T-cell (primary cell): ENCODE measurements around the gene PLA2G2E. TPM values are rescaled to one million over a fixed set of nuclear protein-coding genes. Genes with fewer than 3 reads are reported as not detected.

Experiments used
- ATAC-seq, 4 experiments: fragments of 200-7000 bp in 3 of 4; fragments of 150-1000 bp in 1 of 4; cut with Tn5 transposase; replicated peaks in 1 of 4; 1 replicate in 3 of 4; 2 replicates in 1 of 4; pipeline ENCODE4 v1.10.0; 2021; ENCODE audit warnings: moderate library complexity in 3 of 4, mild to moderate bottlenecking in 2 of 4, moderate number of reproducible peaks in 1 of 4
- CTCF ChIA-PET, 2 donors: fragments of 300-600 bp; sonication (Branson Sonifier 250); formaldehyde crosslinking; loops; one replicate each; lab custom pipeline; 2022; ENCODE audit warnings: antibody characterized with exemption in 2 of 2; lab: Charles Lee
- POLR2A ChIA-PET, 2 donors: fragments of 300-600 bp; sonication (Branson Sonifier 250); formaldehyde crosslinking; loops; one replicate each; lab custom pipeline; 2022; ENCODE audit warnings: antibody characterized with exemption in 2 of 2; lab: Charles Lee
- DNase-seq, 35 experiments: peaks; one replicate each; pipeline versions ENCODE4 v3.0.0 to v3.0.0-alpha.2; 2013 to 2023
- H3K27ac ChIP-seq: one replicate; pipeline ENCODE4 v1.5.1; 2013; ENCODE audit warnings: low read length
- H3K27me3 ChIP-seq, 2 experiments: replicated peaks in 1 of 2; 1 replicate in 1 of 2; 2 replicates in 1 of 2; pipeline versions ENCODE4 v1.6.1 to v1.7.0; 2013; ENCODE audit warnings: low read length in 1 of 2, mixed read lengths in 1 of 2; ENCODE audit not compliant: control insufficient read depth in 2 of 2, insufficient read depth in 2 of 2; ENCODE audit errors: extremely low read depth in 1 of 2
- H3K36me3 ChIP-seq, 2 donors: 1 replicate in 1 of 2; 2 replicates in 1 of 2; pipeline versions ENCODE4 v1.6.1 to v1.7.0; 2013; ENCODE audit warnings: low read length in 1 of 2; ENCODE audit not compliant: control insufficient read depth in 2 of 2, insufficient read depth in 1 of 2; ENCODE audit errors: extremely low read depth in 1 of 2
- H3K4me1 ChIP-seq, 2 experiments: 1 replicate in 1 of 2; 2 replicates in 1 of 2; pipeline versions ENCODE4 v1.6.1 to v1.7.0; 2013; ENCODE audit warnings: low read length in 2 of 2, mixed read lengths in 1 of 2; ENCODE audit not compliant: insufficient read depth in 2 of 2, control insufficient read depth in 1 of 2; ENCODE audit errors: extremely low read depth in 1 of 2
- H3K4me3 ChIP-seq, 2 donors: 1 replicate in 1 of 2; 2 replicates in 1 of 2; pipeline versions ENCODE4 v1.5.1 to v1.7.0; 2013; ENCODE audit warnings: mild to moderate bottlenecking in 2 of 2, low read length in 1 of 2, moderate library complexity in 1 of 2; ENCODE audit not compliant: control insufficient read depth in 1 of 2; ENCODE audit errors: extremely low read depth in 1 of 2
- H3K9me3 ChIP-seq: 2 replicates; pipeline ENCODE4 v1.7.0; 2013
- H3K27ac Mint-ChIP-seq, 2 donors: one replicate each; pipeline ENCODE4 v1.8.0; 2020 to 2021; ENCODE audit warnings: mild to moderate bottlenecking in 2 of 2, mixed read lengths in 2 of 2
- H3K27me3 Mint-ChIP-seq, 2 donors: one replicate each; pipeline ENCODE4 v1.8.0; 2021 to 2022; ENCODE audit warnings: mixed read lengths in 2 of 2
- H3K36me3 Mint-ChIP-seq: one replicate; pipeline ENCODE4 v1.8.0; 2021; ENCODE audit warnings: mixed read lengths
- H3K4me1 Mint-ChIP-seq, 3 donors: one replicate each; pipeline ENCODE4 v1.8.0; 2020 to 2022; ENCODE audit warnings: mixed read lengths in 3 of 3, mild to moderate bottlenecking in 1 of 3
- H3K4me3 Mint-ChIP-seq, 3 donors: one replicate each; pipeline ENCODE4 v1.8.0; 2020 to 2022; ENCODE audit warnings: mild to moderate bottlenecking in 3 of 3, mixed read lengths in 3 of 3, moderate library complexity in 3 of 3
- H3K9me3 Mint-ChIP-seq, 3 donors: one replicate each; pipeline ENCODE4 v1.8.0; 2020 to 2022; ENCODE audit warnings: mixed read lengths in 3 of 3
- WGBS: methylation state at CpG from one replicate; pipeline ENCODE4 v1.1.5; 2013; ENCODE audit warnings: missing lambda C conversion rate; ENCODE audit not compliant: insufficient coverage; 5-methylcytosine and 5-hydroxymethylcytosine counted together
- total RNA-seq, 35 experiments: library from RNA in 6 of 35; stranded (reverse) in 6 of 35; fragments of 120-200 nt in 1 of 35; gene quantifications; one replicate each; pipeline versions ENCODE4 v1.2.1 to v1.2.4 and lab custom pipeline; 2013 to 2026

PLA2G2E gene
- total RNA-seq, 5 donors from 2014 or later (not counting 1 experiment from before 2014, with no cell fraction given), result not detected

GRCh38 chr1:19946331-19946751, 22.9 kb upstream of the PLA2G2E start:
- DNase-seq, result no peak
- Histone ChIP-seq H3K9me3 (no peaks in the 10 kb centered on the region), H3K4me3 (no peak overlapping the region), H3K36me3 (no peaks in the 10 kb centered on the region), H3K27me3 (peaks cover 3 to 6% of the 10 kb centered on the region in 2 experiments), H3K4me1 (no peaks in the 10 kb centered on the region), H3K27ac (no peak overlapping the region)
- no peak for ATAC-seq
- Mint-ChIP-seq H3K36me3 (no peaks in the 10 kb centered on the region), H3K27me3 (peaks cover 19 to 33% of the 10 kb centered on the region in 2 donors), H3K4me1 (no peaks in the 10 kb centered on the region), H3K27ac (no peak overlapping the region), H3K4me3 (no peak overlapping the region), H3K9me3 (no peaks in the 10 kb centered on the region)
- ChIA-PET CTCF (no interaction called here), POLR2A (no interaction called here)
- WGBS, result 46% methylated on average over 3 of the region's 6 CpGs

- CTCF ChIA-PET, result no interaction called here
- no peaks in the 10 kb centered on the region for H3K9me3 ChIP-seq
- ATAC-seq (no peak), DNase-seq (no peak)
- no peak overlapping the region for H3K27ac Mint-ChIP-seq
- POLR2A ChIA-PET, result no interaction called here
- no peak overlapping the region for H3K4me3 ChIP-seq
- H3K4me1 ChIP-seq, result no peaks in the 10 kb centered on the region
- peaks cover 19 to 30% of the 10 kb centered on the region in 2 donors for H3K27me3 Mint-ChIP-seq
- H3K36me3 Mint-ChIP-seq, result no peaks in the 10 kb centered on the region
- no peaks in the 10 kb centered on the region for H3K9me3 Mint-ChIP-seq
- no peaks in the 10 kb centered on the region for H3K4me1 Mint-ChIP-seq
- H3K27ac ChIP-seq, result no peak overlapping the region
- no peak overlapping the region for H3K4me3 Mint-ChIP-seq
- WGBS, result 60% methylated on average over 1 of the region's 2 CpGs
- H3K36me3 ChIP-seq, result no peaks in the 10 kb centered on the region
- peaks cover 3 to 6% of the 10 kb centered on the region in 2 experiments for H3K27me3 ChIP-seq
Observed at GRCh38 chr1:19945914-19946313, 22.5 kb upstream of the PLA2G2E start.

- H3K4me3 ChIP-seq, result no peak overlapping the region
- no peaks in the 10 kb centered on the region for H3K36me3 Mint-ChIP-seq
- H3K27ac ChIP-seq, result no peak overlapping the region
- H3K4me1 Mint-ChIP-seq, result no peaks in the 10 kb centered on the region
- POLR2A ChIA-PET, result no interaction called here
- no CpG with 5 or more reads among the region's 2 CpGs for WGBS
- H3K9me3 Mint-ChIP-seq, result no peaks in the 10 kb centered on the region
- no peak for ATAC-seq
- H3K4me3 Mint-ChIP-seq, result no peak overlapping the region
- H3K9me3 ChIP-seq, result no peaks in the 10 kb centered on the region
- H3K27me3 ChIP-seq, result peaks cover 2 to 3% of the 10 kb centered on the region in 2 experiments
- DNase-seq, result no peak
- CTCF ChIA-PET, result no interaction called here
- no peak overlapping the region for H3K27ac Mint-ChIP-seq
- H3K27me3 Mint-ChIP-seq, result peaks cover 11 to 13% of the 10 kb centered on the region in 2 donors
- H3K4me1 ChIP-seq, result no peaks in the 10 kb centered on the region
- no peaks in the 10 kb centered on the region for H3K36me3 ChIP-seq
Observed at GRCh38 chr1:19942657-19943056, 19.2 kb upstream of the PLA2G2E start.

- Histone ChIP-seq H3K27ac (no peak overlapping the region), H3K27me3 (peaks cover 0 to 2% of the 10 kb centered on the region in 2 experiments), H3K9me3 (no peaks in the 10 kb centered on the region), H3K4me1 (no peaks in the 10 kb centered on the region), H3K36me3 (no peaks in the 10 kb centered on the region), H3K4me3 (no peak overlapping the region)
- H3K27me3 Mint-ChIP-seq, result peaks cover 11 to 13% of the 10 kb centered on the region in 2 donors
- ATAC-seq (no peak), DNase-seq (no peak)
- no peak overlapping the region for H3K27ac Mint-ChIP-seq
- WGBS, result 84% methylated on average over 3 of the region's 3 CpGs
- no peaks in the 10 kb centered on the region for H3K9me3 Mint-ChIP-seq
- H3K4me3 Mint-ChIP-seq, result no peak overlapping the region
- H3K4me1 Mint-ChIP-seq, result no peaks in the 10 kb centered on the region
- POLR2A ChIA-PET, result no interaction called here
- H3K36me3 Mint-ChIP-seq, result no peaks in the 10 kb centered on the region
- CTCF ChIA-PET, result no interaction called here
Observed at GRCh38 chr1:19942088-19942487, 18.7 kb upstream of the PLA2G2E start.

- H3K4me3 ChIP-seq, result no peak overlapping the region
- Mint-ChIP-seq H3K9me3 (no peaks in the 10 kb centered on the region), H3K27me3 (peaks cover 4 to 5% of the 10 kb centered on the region in 2 donors), H3K27ac (no peak overlapping the region), H3K4me1 (no peaks in the 10 kb centered on the region), H3K36me3 (no peaks in the 10 kb centered on the region), H3K4me3 (no peak overlapping the region)
- ATAC-seq (no peak), DNase-seq (no peak)
- no peaks in the 10 kb centered on the region for H3K4me1 ChIP-seq
- no CpG with 5 or more reads among the region's 3 CpGs for WGBS
- no peaks in the 10 kb centered on the region for H3K36me3 ChIP-seq
- ChIA-PET POLR2A (no interaction called here), CTCF (no interaction called here)
- no peaks in the 10 kb centered on the region for H3K9me3 ChIP-seq
- no peak overlapping the region for H3K27ac ChIP-seq
- H3K27me3 ChIP-seq, result no peaks in the 10 kb centered on the region
Observed at GRCh38 chr1:19941206-19941568, 17.8 kb upstream of the PLA2G2E start.

- no peaks in the 10 kb centered on the region for H3K36me3 ChIP-seq
- Mint-ChIP-seq H3K36me3 (no peaks in the 10 kb centered on the region), H3K27me3 (peaks cover 3 to 4% of the 10 kb centered on the region in 2 donors), H3K4me1 (no peaks in the 10 kb centered on the region), H3K4me3 (no peak overlapping the region), H3K27ac (no peak overlapping the region), H3K9me3 (no peaks in the 10 kb centered on the region)
- ChIA-PET POLR2A (no interaction called here), CTCF (no interaction called here)
- no peak overlapping the region for H3K27ac ChIP-seq
- DNase-seq (no peak), ATAC-seq (no peak)
- H3K9me3 ChIP-seq, result no peaks in the 10 kb centered on the region
- no peak overlapping the region for H3K4me3 ChIP-seq
- 76% methylated on average over 5 of the region's 7 CpGs for WGBS
- H3K4me1 ChIP-seq, result no peaks in the 10 kb centered on the region
- no peaks in the 10 kb centered on the region for H3K27me3 ChIP-seq
Observed at GRCh38 chr1:19940486-19941205, 17.2 kb upstream of the PLA2G2E start.
